SK-N-SH (cell line): ENCODE data around the gene ARAP1. TPM values are rescaled to one million over a fixed set of nuclear protein-coding genes. Genes with fewer than 3 reads are reported as not detected.
A peak's percentile ranks its signal among the peaks of the same experiment; 100 is the strongest.

Source experiments
- CTCF ChIA-PET: fragments of 300-600, 350-600 bp; formaldehyde crosslinking; extraction: SDS; loops from one replicate; lab custom pipeline; 2021; lab: Yijun Ruan, JAX
- POLR2A ChIA-PET: fragments of 350-600 bp; sonication (Branson Sonifier 250); formaldehyde crosslinking; extraction: SDS; loops from one replicate; lab custom pipeline; 2020; ENCODE audit warnings: antibody characterized with exemption, inconsistent platforms; lab: Yijun Ruan, JAX
- DNase-seq: peaks from one replicate; pipeline ENCODE4 v3.0.0; 2012
- H2AFZ ChIP-seq: fragments of 200-600 bp; sonication (generic); 2 replicates; pipeline ENCODE4 v1.8.1; 2016; ENCODE audit warnings: antibody characterized with exemption, mild to moderate bottlenecking, low read depth
- H3F3A ChIP-seq: fragments of 200-600 bp; sonication (generic); replicated peaks from 2 replicates; pipeline ENCODE3; 2016; ENCODE audit warnings: antibody characterized with exemption, mild to moderate bottlenecking; ENCODE audit not compliant: insufficient read depth
- H3K27ac ChIP-seq, 2 experiments: fragments of 200-500 bp in 1 of 2; fragments of 200-600 bp in 1 of 2; sonication (Bioruptor generic) in 1 of 2; sonication (generic), shearing (Covaris generic) in 1 of 2; 2 replicates each; pipeline versions ENCODE4 v1.5.1 to v1.6.1; 2014 to 2016; ENCODE audit warnings: low read depth in 2 of 2, inconsistent platforms in 1 of 2, low read length in 1 of 2, mild to moderate bottlenecking in 1 of 2, mixed read lengths in 1 of 2
- H3K27me3 ChIP-seq: fragments of 200-600 bp; sonication (generic), shearing (Covaris generic); 2 replicates; pipeline ENCODE4 v1.6.1; 2016; ENCODE audit warnings: mixed run types; ENCODE audit not compliant: insufficient read depth
- H3K36me3 ChIP-seq, 2 experiments: fragments of 200-500 bp in 1 of 2; fragments of 200-600 bp in 1 of 2; sonication (Bioruptor generic) in 1 of 2; sonication (generic) in 1 of 2; replicated peaks in 1 of 2; 2 replicates each; pipeline versions ENCODE3 to v1.5.1; 2014 to 2016; ENCODE audit warnings: low read length in 1 of 2, mild to moderate bottlenecking in 1 of 2; ENCODE audit not compliant: insufficient read depth in 2 of 2, control insufficient read depth in 1 of 2
- H3K4me1 ChIP-seq, 2 experiments: fragments of 200-500 bp in 1 of 2; fragments of 200-600 bp in 1 of 2; sonication (Bioruptor generic) in 1 of 2; sonication (generic), shearing (Covaris generic) in 1 of 2; 2 replicates each; pipeline versions ENCODE4 v1.5.1 to v1.6.1; 2014 to 2016; ENCODE audit warnings: low read depth in 1 of 2, low read length in 1 of 2, mixed run types in 1 of 2; ENCODE audit not compliant: insufficient read depth in 2 of 2, control insufficient read depth in 1 of 2
- H3K4me2 ChIP-seq: fragments of 200-600 bp; sonication (generic), shearing (Covaris generic); 2 replicates; pipeline ENCODE4 v1.6.1; 2017; ENCODE audit warnings: mixed run types
- H3K4me3 ChIP-seq, 2 experiments: fragments of 200-500 bp in 1 of 2; fragments of 200-600 bp in 1 of 2; sonication (Bioruptor generic) in 1 of 2; sonication (generic), shearing (Covaris generic) in 1 of 2; 2 replicates each; pipeline versions ENCODE4 v1.5.1 to v1.8.1; 2014 to 2016; ENCODE audit warnings: low read depth in 2 of 2, inconsistent platforms in 1 of 2, low read length in 1 of 2, mild to moderate bottlenecking in 1 of 2, mixed read lengths in 1 of 2, moderate library complexity in 1 of 2
- H3K79me2 ChIP-seq: fragments of 200-600 bp; sonication (generic); 2 replicates; pipeline ENCODE4 v1.8.1; 2017; ENCODE audit warnings: mild to moderate bottlenecking; ENCODE audit not compliant: insufficient read depth
- H3K9ac ChIP-seq: fragments of 200-600 bp; sonication (generic); 2 replicates; pipeline ENCODE4 v1.6.1; 2017; ENCODE audit warnings: mixed run types
- H3K9me2 ChIP-seq: fragments of 200-600 bp; sonication (generic); 2 replicates; pipeline ENCODE4 v1.6.1; 2017; ENCODE audit warnings: mixed run types
- H3K9me3 ChIP-seq: fragments of 200-600 bp; sonication (generic); 2 replicates; pipeline ENCODE4 v1.6.1; 2017; ENCODE audit warnings: mixed run types, mild to moderate bottlenecking, moderate library complexity
- H4K20me1 ChIP-seq: fragments of 200-600 bp; sonication (generic); 2 replicates; pipeline ENCODE4 v1.6.1; 2017; ENCODE audit warnings: mild to moderate bottlenecking, mixed run types; ENCODE audit not compliant: insufficient read depth
- CTCF ChIP-seq: fragments of 200-600 bp; sonication (generic); IDR thresholded peaks from 2 replicates; pipeline ENCODE4 v1.6.1; 2017; ENCODE audit warnings: antibody characterized with exemption, mild to moderate bottlenecking, moderate library complexity
- ELF1 ChIP-seq: IDR thresholded peaks from 2 replicates; pipeline ENCODE4 v1.4.0; 2012
- EZH2phosphoT487 ChIP-seq: fragments of 200-600 bp; sonication (generic); IDR thresholded peaks from 2 replicates; pipeline ENCODE4 v1.6.1; 2017; ENCODE audit warnings: low read depth, mixed run types, mild to moderate bottlenecking, antibody characterized with exemption, moderate library complexity, borderline replicate concordance
- FOXM1 ChIP-seq: IDR thresholded peaks from 2 replicates; pipeline ENCODE4 v1.4.0; 2012; ENCODE audit warnings: low read depth, mild to moderate bottlenecking
- JUND ChIP-seq: IDR thresholded peaks from 2 replicates; pipeline ENCODE4 v1.4.0; 2012
- MAX ChIP-seq: IDR thresholded peaks from 2 replicates; pipeline ENCODE4 v1.4.0; 2012; ENCODE audit warnings: low read depth
- NFIC ChIP-seq: IDR thresholded peaks from 2 replicates; pipeline ENCODE4 v1.4.0; 2012; ENCODE audit warnings: borderline replicate concordance
- NRF1 ChIP-seq: IDR thresholded peaks from 2 replicates; pipeline ENCODE4 v1.6.1; 2012; ENCODE audit warnings: low read depth, mild to moderate bottlenecking, low read length
- SMC3 ChIP-seq: IDR thresholded peaks from 2 replicates; pipeline ENCODE4 v1.6.1; 2012; ENCODE audit warnings: low read depth, low read length, improper control_type of control experiment
- USF2 ChIP-seq: fragments of 150-350 bp; IDR thresholded peaks from 2 replicates; pipeline ENCODE4 v1.6.1; 2017; ENCODE audit warnings: antibody characterized with exemption, low read length, low read depth, borderline replicate concordance
- YY1 ChIP-seq: IDR thresholded peaks from 2 replicates; pipeline ENCODE4 v1.4.0; 2012; ENCODE audit warnings: low read depth, mild to moderate bottlenecking
- WGBS: methylation state at CpG from one replicate; pipeline ENCODE4 v1.1.6; 2017; ENCODE audit warnings: low lambda C conversion rate; 5-methylcytosine and 5-hydroxymethylcytosine counted together
- polyA plus RNA-seq, 3 experiments: library from polyadenylated mRNA; depleted of rRNA; stranded (reverse); fragments of >200 nt; gene quantifications; 2 replicates each; pipeline ENCODE4 v1.2.3, GENCODE V29; 2012

ARAP1 gene
- polyA plus RNA-seq, 1 of the 3 experiments (the other 2 are of a cell fraction), result 56.6 TPM

GRCh38 chr11:72704783-72705265, 47.4 kb downstream of the ARAP1 start:
- CTCF ChIA-PET, result interaction anchor here (1.3 kb wide), 1 partner anchor 16 kb away, joined by 3 read pairs; no protein-coding TSS in a partner anchor
- no peak for TF ChIP-seq SMC3
- TF ChIP-seq ELF1, result no peak
- TF ChIP-seq FOXM1, result no peak
- no peak for TF ChIP-seq NFIC
- no peak for TF ChIP-seq NRF1
- TF ChIP-seq YY1, result no peak
- TF ChIP-seq USF2, result no peak
- TF ChIP-seq MAX, result no peak
- no peak for TF ChIP-seq EZH2phosphoT487
- Histone ChIP-seq H3K4me2 (no peak overlapping the region), H3F3A (no peaks in the 10 kb centered on the region), H3K27ac (no peak overlapping the region; a peak in 1 of 4 replicates), H2AFZ (no peak overlapping the region), H3K27me3 (no peaks in the 10 kb centered on the region), H3K36me3 (peaks cover 7 to 40% of the 10 kb centered on the region in 2 experiments), H3K9me3 (no peaks in the 10 kb centered on the region), H3K4me1 (peaks cover 0 to 12% of the 10 kb centered on the region in 2 experiments; a peak in 1 of 4 replicates), H4K20me1 (no peaks in the 10 kb centered on the region), H3K9me2 (no peaks in the 10 kb centered on the region), H3K4me3 (no peak overlapping the region), H3K9ac (no peak overlapping the region), H3K79me2 (no peaks in the 10 kb centered on the region)
- no peak for DNase-seq
- WGBS, result 92% methylated on average over 4 of the region's 4 CpGs
- POLR2A ChIA-PET, result no interaction called here

GRCh38 chr11:72704028-72704782, 48.0 kb downstream of the ARAP1 start:
- H3K4me1 ChIP-seq, result peaks cover 0 to 12% of the 10 kb centered on the region in 2 experiments; a peak in 1 of 4 replicates
- H3K9ac ChIP-seq, result no peak overlapping the region
- peak; percentile 17; the same call in 1 of the 2 replicates for TF ChIP-seq CTCF
- no peak for TF ChIP-seq JUND
- WGBS, result 92% methylated on average over 5 of the region's 13 CpGs
- H2AFZ ChIP-seq, result no peak overlapping the region
- H3F3A ChIP-seq, result no peaks in the 10 kb centered on the region
- H3K27me3 ChIP-seq, result no peaks in the 10 kb centered on the region
- ChIA-PET CTCF (interaction anchor here (0.9 to 2.9 kb wide), 6 partner anchors 17 to 61 kb away, joined by 3 to 15 read pairs (median 3); no protein-coding TSS in a partner anchor), POLR2A (no interaction called here)
- H3K9me2 ChIP-seq, result no peaks in the 10 kb centered on the region
- no peaks in the 10 kb centered on the region for H3K9me3 ChIP-seq
- H3K36me3 ChIP-seq, result peaks cover 7 to 42% of the 10 kb centered on the region in 2 experiments
- DNase-seq, result no peak
- H3K4me2 ChIP-seq, result no peak overlapping the region
- H3K27ac ChIP-seq, result peak overlapping the region in 1 of 2 experiments; percentile 31; a peak in 2 of 4 replicates
- no peaks in the 10 kb centered on the region for H3K79me2 ChIP-seq
- no peak overlapping the region for H3K4me3 ChIP-seq
- no peaks in the 10 kb centered on the region for H4K20me1 ChIP-seq
